AG04449 (cell line): ENCODE results near the gene ATP13A1.
"Not testable (repeated sequence)": the region's sequence is repeated elsewhere in the genome, so short reads cannot be mapped to it uniquely, and the experiment has no call there.

Source experiments
- CTCF ChIA-PET: fragments of 350-600 bp; formaldehyde crosslinking; extraction: SDS; loops from one replicate; lab custom pipeline; 2021; ENCODE audit warnings: antibody characterized with exemption; lab: Yijun Ruan, JAX
- POLR2A ChIA-PET: fragments of 400-600, 350-600 bp; formaldehyde crosslinking; extraction: SDS; loops from one replicate; lab custom pipeline; 2020; ENCODE audit warnings: antibody characterized with exemption, inconsistent platforms; lab: Yijun Ruan, JAX
- DNase-seq: peaks from one replicate; pipeline ENCODE4 v3.0.0-alpha.2; 2010; ENCODE audit warnings: low read depth, low spot score
- H3K4me3 ChIP-seq: 2 replicates; pipeline ENCODE4 v1.5.1; 2011; ENCODE audit warnings: low read depth, mild to moderate bottlenecking, control low read depth, low read length
- CTCF ChIP-seq: IDR thresholded peaks from one replicate; pipeline ENCODE4 v1.5.1; 2011; ENCODE audit warnings: mild to moderate bottlenecking, moderate library complexity, low read length, control low read depth, inconsistent platforms; ENCODE audit not compliant: insufficient read depth; ENCODE audit errors: missing control alignments

ATP13A1 gene

GRCh38 chr19:19610376-19611202 lies 52.9 kb downstream of the ATP13A1 start:
- TF ChIP-seq CTCF = no peak
- DNase-seq = no peak
- ChIA-PET POLR2A (no interaction called here), CTCF (interaction anchor here (1.0 to 1.8 kb wide), 2 partner anchors 34 to 58 kb away, joined by 3 to 4 read pairs; no protein-coding TSS in a partner anchor)
- H3K4me3 ChIP-seq = no peak overlapping the region

- POLR2A ChIA-PET, DNase-seq, H3K4me3 ChIP-seq: not testable (repeated sequence)
- CTCF ChIA-PET = interaction anchor here (0.6 to 2.2 kb wide), 3 partner anchors 15 to 54 kb away, joined by 3 to 11 read pairs (median 3); no protein-coding TSS in a partner anchor
Observed at GRCh38 chr19:19606686-19607085, 56.8 kb downstream of the ATP13A1 start.

GRCh38 chr19:19606021-19606420 lies 57.5 kb downstream of the ATP13A1 start:
- no peak for TF ChIP-seq CTCF
- ChIA-PET POLR2A (no interaction called here), CTCF (interaction anchor here (0.7 to 2.2 kb wide), 2 partner anchors 52 to 53 kb away, joined by 5 to 11 read pairs; no protein-coding TSS in a partner anchor)
- DNase-seq = no peak
- H3K4me3 ChIP-seq = no peak overlapping the region

- no peak for DNase-seq
- no peak for TF ChIP-seq CTCF
- CTCF ChIA-PET = interaction anchor here (1.0 kb wide), 1 partner anchor 49 kb away, joined by 3 read pairs; no protein-coding TSS in a partner anchor
- no peak overlapping the region for H3K4me3 ChIP-seq
- POLR2A ChIA-PET = no interaction called here
Observed at GRCh38 chr19:19602713-19603324, 60.7 kb downstream of the ATP13A1 start.

GRCh38 chr19:19602136-19602712 lies 61.3 kb downstream of the ATP13A1 start:
- no peak for DNase-seq
- no peak for TF ChIP-seq CTCF
- POLR2A ChIA-PET = no interaction called here
- CTCF ChIA-PET = interaction anchor here (1.0 to 1.7 kb wide), 2 partner anchors 48 to 49 kb away, joined by 3 to 5 read pairs; no protein-coding TSS in a partner anchor
- no peak overlapping the region for H3K4me3 ChIP-seq

GRCh38 chr19:19600793-19601330 lies 62.6 kb downstream of the ATP13A1 start:
- TF ChIP-seq CTCF = no peak
- no peak for DNase-seq
- no peak overlapping the region for H3K4me3 ChIP-seq
- POLR2A ChIA-PET = no interaction called here
- CTCF ChIA-PET = interaction anchor here (1.7 kb wide), 1 partner anchor 48 kb away, joined by 5 read pairs; no protein-coding TSS in a partner anchor

- POLR2A ChIA-PET, DNase-seq, H3K4me3 ChIP-seq: not testable (repeated sequence)
- CTCF ChIA-PET = interaction anchor here (1.4 kb wide), 1 partner anchor 45 kb away, joined by 4 read pairs; no protein-coding TSS in a partner anchor
Observed at GRCh38 chr19:19598728-19599451, 64.6 kb downstream of the ATP13A1 start.
